Occipital lobe (tissue), 2 donors: ENCODE data around the gene TSC22D2. TPM values are rescaled to one million over a fixed set of nuclear protein-coding genes. Genes with fewer than 3 reads are reported as not detected.

Source experiments
- DNase-seq: peaks from one replicate; lab custom pipeline; 2025; lab: John Stamatoyannopoulos, UW
- total RNA-seq: library from RNA; depleted of rRNA; stranded (reverse); fragments of >200 nt; gene quantifications from one replicate; pipeline ENCODE4 v1.2.3, GENCODE V29; 2014

The TSC22D2 gene
- total RNA-seq, 1 donor from 2014 or later, result 22.0 TPM

- DNase-seq, result no peak
These were observed 22.5 kb upstream of the TSC22D2 start for GRCh38 chr3:150385296-150386242.

- DNase-seq, result no peak
These were observed 19.3 kb upstream of the TSC22D2 start for GRCh38 chr3:150388498-150389418.

GRCh38 chr3:150390087-150390486, 18.0 kb upstream of the TSC22D2 start:
- no peak for DNase-seq

GRCh38 chr3:150391161-150391560, 16.9 kb upstream of the TSC22D2 start:
- DNase-seq, result no peak

GRCh38 chr3:150393745-150394144, 14.4 kb upstream of the TSC22D2 start:
- DNase-seq, result no peak

- no peak for DNase-seq
These were observed 13.5 kb upstream of the TSC22D2 start for GRCh38 chr3:150394606-150395005.

GRCh38 chr3:150396491-150396890, 11.6 kb upstream of the TSC22D2 start:
- no peak for DNase-seq

GRCh38 chr3:150396956-150397550, 11.0 kb upstream of the TSC22D2 start:
- DNase-seq, result no peak

GRCh38 chr3:150399060-150399459, 9.0 kb upstream of the TSC22D2 start:
- no peak for DNase-seq

GRCh38 chr3:150401285-150401684, 6.8 kb upstream of the TSC22D2 start:
- no peak for DNase-seq

GRCh38 chr3:150402217-150402616, 5.9 kb upstream of the TSC22D2 start:
- DNase-seq, result no peak

- no peak for DNase-seq
These were observed 4.1 kb upstream of the TSC22D2 start for GRCh38 chr3:150404023-150404422.

GRCh38 chr3:150407051-150407807, 869 bp upstream of the TSC22D2 start:
- DNase-seq, result no peak

- DNase-seq, result peak; percentile 26
These were observed 284 bp upstream of the TSC22D2 start for GRCh38 chr3:150407808-150408220.

GRCh38 chr3:150409125-150409511, 1.0 kb downstream of the TSC22D2 start:
- no peak for DNase-seq

GRCh38 chr3:150409512-150410310, 1.6 kb downstream of the TSC22D2 start:
- DNase-seq, result peak; percentile 73

GRCh38 chr3:150410311-150411105, 2.4 kb downstream of the TSC22D2 start:
- peak; percentile 15 for DNase-seq

GRCh38 chr3:150411106-150411460, 3.0 kb downstream of the TSC22D2 start:
- DNase-seq, result no peak

GRCh38 chr3:150411546-150411945, 3.4 kb downstream of the TSC22D2 start:
- no peak for DNase-seq
